Gastrocnemius medialis (tissue), 4 donors: Measurements from ENCODE around the gene FKBP1B. TPM values are rescaled to one million over a fixed set of nuclear protein-coding genes. Genes with fewer than 3 reads are reported as not detected.
"Not testable (repeated sequence)": the region's sequence is repeated elsewhere in the genome, so short reads cannot be mapped to it uniquely, and the experiment has no call there.

Experiments
- ATAC-seq, 2 donors: fragments of 150-250 bp; one replicate each; pipeline ENCODE4 v1.9.1; 2016
- DNase-seq, 2 donors: peaks; one replicate each; pipeline ENCODE4 v3.0.0-alpha.2; 2019
- H3K27ac ChIP-seq, 4 donors: fragments of 200-600 bp; sonication (generic); 1 replicate in 1 of 4; 2 replicates in 3 of 4; pipeline ENCODE4 v1.5.1; 2016 to 2018; ENCODE audit warnings: mild to moderate bottlenecking in 2 of 4, moderate library complexity in 1 of 4
- H3K27me3 ChIP-seq, 3 donors: fragments of 200-600 bp; sonication (generic) in 2 of 3; 1 replicate in 1 of 3; 2 replicates in 2 of 3; pipeline versions ENCODE4 v1.5.1 to v1.6.0; 2016 to 2019; ENCODE audit warnings: mild to moderate bottlenecking in 1 of 3, moderate library complexity in 1 of 3
- H3K36me3 ChIP-seq, 2 donors: fragments of 200-600 bp; sonication (generic) in 1 of 2; one replicate each; pipeline ENCODE4 v1.5.1; 2017 to 2018
- H3K4me1 ChIP-seq, 2 donors: fragments of 200-600 bp; sonication (generic) in 1 of 2; one replicate each; pipeline ENCODE4 v1.5.1; 2016 to 2017; ENCODE audit warnings: mild to moderate bottlenecking in 2 of 2
- H3K4me3 ChIP-seq, 4 donors: fragments of 200-600 bp; sonication (generic) in 3 of 4; 1 replicate in 1 of 4; 2 replicates in 3 of 4; pipeline ENCODE4 v1.5.1; 2016 to 2019; ENCODE audit warnings: mild to moderate bottlenecking in 2 of 4
- H3K9me3 ChIP-seq, 3 donors: fragments of 200-600 bp; sonication (generic) in 2 of 3; 1 replicate in 1 of 3; 2 replicates in 2 of 3; pipeline ENCODE4 v1.5.1; 2016 to 2019
- POLR2A ChIP-seq, 2 donors: fragments of 450-650 bp; IDR thresholded peaks; one replicate each; pipeline ENCODE4 v1.6.1; 2017; ENCODE audit warnings: antibody characterized with exemption in 2 of 2, mild to moderate bottlenecking in 2 of 2, moderate library complexity in 2 of 2
- in situ Hi-C, 4 donors: fragments of 200-750 bp; cut with MboI; loops; one replicate each; pipeline versions ENCODE4 v1.15.0 to v1.8.0; 2017; ENCODE audit warnings: low sequenced_read_pairs in 4 of 4
- intact Hi-C: fragments of 100-400 bp; cut with DNase I; formaldehyde crosslinking; loops from one replicate; pipeline ENCODE4 v1.15.1; 2023; ENCODE audit warnings: low total_unique reads
- total RNA-seq, 4 donors: library from RNA; depleted of rRNA; stranded (reverse); fragments of >200 nt; gene quantifications; one replicate each; pipeline versions ENCODE4 v1.1.0 to v1.2.3, GENCODE V29; 2016
- TF ChIP-seq, protein P1 (sequence below), 5 experiments: fragments of 450-650 bp in 3 of 5; fragments of 200-600 bp in 2 of 5; sonication (generic) in 2 of 5; IDR thresholded peaks in 4 of 5; conservative IDR thresholded peaks in 1 of 5; 1 replicate in 4 of 5; 2 replicates in 1 of 5; pipeline ENCODE4 v1.5.1; 2016 to 2019; ENCODE audit warnings: antibody characterized with exemption in 5 of 5, mild to moderate bottlenecking in 3 of 5, moderate library complexity in 3 of 5

Gene FKBP1B
- total RNA-seq, 4 donors from 2014 or later = 0.91 to 2.9 (median 1.5) TPM; not detected in 1

DNA sequence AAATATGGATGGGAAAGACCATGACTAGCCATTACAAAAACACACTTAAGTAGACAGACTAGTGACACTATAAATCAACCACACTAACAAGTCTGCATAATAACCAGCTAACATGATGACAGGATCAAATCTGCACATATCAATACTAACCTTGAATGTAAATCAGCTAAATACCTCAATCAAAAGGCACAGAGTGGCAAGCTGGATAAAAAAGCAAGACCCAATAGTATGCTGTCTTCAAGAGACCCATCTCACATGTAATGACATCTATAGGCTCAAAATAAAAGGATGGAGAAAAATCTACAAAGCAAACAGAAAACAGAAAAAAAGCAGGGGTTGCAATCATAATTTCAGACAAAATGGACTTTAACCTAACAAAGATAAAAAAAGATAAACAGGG lies 57.2 kb downstream of the FKBP1B start:
- TF ChIP-seq POLR2A (IDR thresholded peaks at IDR 0.05) = no peak
- TF ChIP-seq, protein P1, sequence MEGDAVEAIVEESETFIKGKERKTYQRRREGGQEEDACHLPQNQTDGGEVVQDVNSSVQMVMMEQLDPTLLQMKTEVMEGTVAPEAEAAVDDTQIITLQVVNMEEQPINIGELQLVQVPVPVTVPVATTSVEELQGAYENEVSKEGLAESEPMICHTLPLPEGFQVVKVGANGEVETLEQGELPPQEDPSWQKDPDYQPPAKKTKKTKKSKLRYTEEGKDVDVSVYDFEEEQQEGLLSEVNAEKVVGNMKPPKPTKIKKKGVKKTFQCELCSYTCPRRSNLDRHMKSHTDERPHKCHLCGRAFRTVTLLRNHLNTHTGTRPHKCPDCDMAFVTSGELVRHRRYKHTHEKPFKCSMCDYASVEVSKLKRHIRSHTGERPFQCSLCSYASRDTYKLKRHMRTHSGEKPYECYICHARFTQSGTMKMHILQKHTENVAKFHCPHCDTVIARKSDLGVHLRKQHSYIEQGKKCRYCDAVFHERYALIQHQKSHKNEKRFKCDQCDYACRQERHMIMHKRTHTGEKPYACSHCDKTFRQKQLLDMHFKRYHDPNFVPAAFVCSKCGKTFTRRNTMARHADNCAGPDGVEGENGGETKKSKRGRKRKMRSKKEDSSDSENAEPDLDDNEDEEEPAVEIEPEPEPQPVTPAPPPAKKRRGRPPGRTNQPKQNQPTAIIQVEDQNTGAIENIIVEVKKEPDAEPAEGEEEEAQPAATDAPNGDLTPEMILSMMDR (IDR thresholded peaks at IDR 0.05 in 4 of 5, conservative IDR thresholded peaks at IDR 0.05 in 1 of 5) = no peak
- H3K27ac ChIP-seq = no peak overlapping the region
- no peak overlapping the region for H3K4me3 ChIP-seq
- H3K27me3 ChIP-seq = no peaks in the 10 kb centered on the region
- H3K9me3 ChIP-seq = no peaks in the 10 kb centered on the region
- in situ Hi-C loops (no loop called here), intact Hi-C loops (no loop called here)
- ATAC-seq (no peak), DNase-seq (no peak)
- H3K36me3 ChIP-seq = no peaks in the 10 kb centered on the region
- no peaks in the 10 kb centered on the region for H3K4me1 ChIP-seq

DNA sequence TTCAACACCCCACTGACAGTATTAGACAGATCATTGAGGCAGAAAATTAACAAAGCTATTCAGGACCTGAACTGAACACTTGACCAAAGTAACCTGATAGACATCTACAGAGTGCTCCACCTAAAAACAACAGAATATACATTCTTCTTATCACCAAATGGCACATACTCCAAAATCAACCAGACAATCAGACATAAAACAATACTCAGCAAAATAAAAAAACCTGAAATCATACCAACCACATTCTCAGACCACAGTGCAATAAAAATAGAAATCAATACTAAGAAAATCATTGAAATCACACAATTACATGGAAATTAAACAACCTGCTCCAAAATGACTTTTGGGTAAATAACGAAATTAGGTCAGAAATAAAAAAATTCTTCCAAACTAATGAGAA lies 57.8 kb downstream of the FKBP1B start:
- Histone ChIP-seq H3K27ac (no peak overlapping the region), H3K27me3 (no peaks in the 10 kb centered on the region), H3K4me3 (no peak overlapping the region), H3K9me3 (no peaks in the 10 kb centered on the region), H3K36me3 (no peaks in the 10 kb centered on the region), H3K4me1 (no peaks in the 10 kb centered on the region)
- in situ Hi-C loops = no loop called here
- TF ChIP-seq POLR2A (IDR thresholded peaks at IDR 0.05) = no peak
- TF ChIP-seq, protein P1 (IDR thresholded peaks at IDR 0.05 in 4 of 5, conservative IDR thresholded peaks at IDR 0.05 in 1 of 5) = no peak
- ATAC-seq (no peak), DNase-seq (no peak)
- intact Hi-C loops = no loop called here

DNA sequence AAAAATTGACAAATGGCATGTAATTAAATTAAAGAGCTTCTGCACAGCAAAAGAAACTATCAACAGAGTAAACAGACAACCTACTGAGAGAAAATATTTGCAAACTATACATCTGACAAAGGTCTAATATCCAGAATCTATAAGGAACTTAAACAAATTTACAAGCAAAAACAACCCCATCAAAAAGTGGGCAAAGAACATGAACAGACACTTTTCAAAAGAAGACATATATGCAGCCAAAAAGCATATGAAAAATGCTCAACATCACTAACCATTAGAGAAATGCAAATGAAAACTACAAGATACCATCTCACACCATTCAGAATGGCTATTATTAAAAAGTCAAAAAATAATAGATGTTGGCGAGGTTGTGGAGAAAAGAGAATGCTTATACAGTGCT lies 59.9 kb downstream of the FKBP1B start:
- DNase-seq, ATAC-seq, H3K27ac ChIP-seq, H3K27me3 ChIP-seq, in situ Hi-C loops, H3K4me1 ChIP-seq, intact Hi-C loops, H3K36me3 ChIP-seq, H3K4me3 ChIP-seq, H3K9me3 ChIP-seq: not testable (repeated sequence)

DNA sequence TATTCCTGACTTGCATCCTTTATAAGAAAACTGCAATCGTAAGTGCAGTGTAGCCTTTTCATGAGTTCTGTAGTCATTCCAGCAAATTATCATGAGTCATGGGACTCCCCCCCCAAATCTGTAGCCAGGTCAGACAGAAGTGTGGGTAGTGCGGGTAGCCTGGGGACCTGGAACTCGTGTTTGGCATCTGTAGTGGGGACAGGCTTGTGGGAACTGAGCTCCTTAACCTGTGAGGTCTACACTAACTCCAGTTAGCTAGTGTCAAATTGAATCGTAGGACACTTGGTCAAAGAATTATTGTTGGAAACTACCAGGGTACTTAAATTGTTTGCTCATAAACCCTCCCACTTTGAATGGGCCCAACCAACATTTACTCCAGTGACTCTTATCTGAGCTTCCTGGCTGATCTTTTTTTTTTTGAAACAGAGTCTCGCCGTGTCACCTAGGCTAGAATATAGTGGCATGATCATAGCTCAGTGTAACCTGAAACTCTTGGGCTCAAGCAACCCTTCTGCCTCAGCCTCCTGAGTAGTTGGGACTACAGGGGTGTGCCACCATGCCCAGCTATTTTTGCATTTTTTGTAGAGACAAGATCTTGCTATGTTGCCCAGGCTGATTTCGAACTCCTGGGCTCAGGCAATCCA lies 61.2 kb downstream of the FKBP1B start:
- Histone ChIP-seq H3K36me3 (peaks cover 0 to 4% of the 10 kb centered on the region in 2 donors), H3K27ac (no peak overlapping the region), H3K4me3 (no peak overlapping the region), H3K27me3 (no peaks in the 10 kb centered on the region), H3K4me1 (no peaks in the 10 kb centered on the region), H3K9me3 (no peaks in the 10 kb centered on the region)
- intact Hi-C loops (no loop called here), in situ Hi-C loops (no loop called here)
- no peak for TF ChIP-seq POLR2A (IDR thresholded peaks at IDR 0.05)
- TF ChIP-seq, protein P1 (IDR thresholded peaks at IDR 0.05 in 4 of 5, conservative IDR thresholded peaks at IDR 0.05 in 1 of 5) = no peak
- no peak for DNase-seq
- no peak for ATAC-seq

DNA sequence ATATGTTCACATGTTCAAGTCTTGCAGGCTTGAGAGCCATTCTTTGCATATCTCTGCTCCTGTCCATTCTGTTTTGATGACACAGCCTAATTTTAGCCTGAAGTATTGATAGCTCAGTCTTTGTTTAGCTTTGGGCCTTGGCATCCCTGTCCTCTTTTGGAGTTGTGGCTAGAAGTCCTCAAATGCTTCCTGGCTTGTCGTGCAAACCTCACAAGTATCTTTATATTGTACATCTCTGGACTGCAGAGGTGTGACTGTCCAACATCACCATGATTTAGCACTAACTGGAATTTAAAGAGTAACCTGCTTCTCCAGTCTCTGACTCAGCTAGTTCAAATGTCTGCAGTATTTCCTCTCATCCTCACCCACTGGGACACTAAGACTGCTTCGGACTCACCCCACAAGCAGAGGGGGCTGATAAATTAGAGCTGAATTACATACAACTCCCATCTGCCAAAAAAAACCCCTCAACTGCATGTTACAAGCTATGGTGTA lies 61.9 kb downstream of the FKBP1B start:
- in situ Hi-C loops (no loop called here), intact Hi-C loops (no loop called here)
- Histone ChIP-seq H3K4me3 (no peak overlapping the region), H3K4me1 (no peaks in the 10 kb centered on the region), H3K27me3 (no peaks in the 10 kb centered on the region), H3K36me3 (peaks cover 0 to 4% of the 10 kb centered on the region in 2 donors), H3K9me3 (no peaks in the 10 kb centered on the region), H3K27ac (no peak overlapping the region)
- TF ChIP-seq, protein P1 (IDR thresholded peaks at IDR 0.05 in 4 of 5, conservative IDR thresholded peaks at IDR 0.05 in 1 of 5) = no peak
- TF ChIP-seq POLR2A (IDR thresholded peaks at IDR 0.05) = no peak
- DNase-seq = no peak
- no peak for ATAC-seq

Other genes with a start within 250 kb of the FKBP1B start
- gene ATAD2B, start 122.6 kb upstream of the FKBP1B start, total RNA-seq = 10 to 100 TPM in 1 of 4 donors, 1 to 10 TPM in 3; 7.3 to 18.1 (median 7.7) TPM
- gene UBXN2A, start 109.3 kb upstream of the FKBP1B start, total RNA-seq = 10 to 100 TPM; 13.7 to 20.8 (median 17.0) TPM
- not detected for gene MFSD2B, start 39.7 kb upstream of the FKBP1B start, total RNA-seq
- gene WDCP, start 2.4 kb upstream of the FKBP1B start, total RNA-seq = 1 to 10 TPM; 4.8 to 8.4 (median 8.3) TPM
- gene SF3B6, start 26.6 kb downstream of the FKBP1B start, total RNA-seq = 10 to 100 TPM; 55.2 to 88.1 (median 70.5) TPM
- 1 to 10 TPM; 3.3 to 7.6 (median 4.9) TPM for gene TP53I3, start 35.1 kb downstream of the FKBP1B start, total RNA-seq
- not detected for gene PFN4, start 73.6 kb downstream of the FKBP1B start, total RNA-seq
- gene FAM228B, start 73.7 kb downstream of the FKBP1B start, total RNA-seq = 1 to 10 TPM; 3.0 to 6.7 (median 4.3) TPM
- under 1 TPM in 2 of 4 donors, not detected in 2; 0.39 to 0.41 TPM for gene FAM228A, start 125.3 kb downstream of the FKBP1B start, total RNA-seq